ENCODE data around the gene PRR15L.
A peak's percentile ranks its signal among the peaks of the same experiment; 100 is the strongest.

PRR15L gene

GRCh38 chr17:47982645-47983390 is 25.1 kb upstream of the PRR15L start:
- Histone ChIP-seq H3K36me3 (ENCODE audit: low read depth) (peaks cover 59% of the 10 kb centered on the region), H3K4me1 (ENCODE audit: insufficient read depth, poor library complexity, severe bottlenecking) (no peaks in the 10 kb centered on the region), H3K4me3 (ENCODE audit: severe bottlenecking) (no peak overlapping the region), H3K9me3 (ENCODE audit: severe bottlenecking) (no peaks in the 10 kb centered on the region), H3K27me3 (ENCODE audit: insufficient read depth, poor library complexity, severe bottlenecking) (no peaks in the 10 kb centered on the region), H3K27ac (ENCODE audit: poor library complexity, severe bottlenecking) (no peak overlapping the region)
- no peak for TF ChIP-seq CTCF (IDR thresholded peaks at IDR 0.05; ENCODE audit: poor library complexity, severe bottlenecking)
- DNase-seq (ENCODE audit: low spot score) (no peak), ATAC-seq (ENCODE audit: low read depth) (no peak)

- ATAC-seq (ENCODE audit: low read depth) = no peak
- Histone ChIP-seq H3K9me3 (ENCODE audit: severe bottlenecking) (no peaks in the 10 kb centered on the region), H3K4me3 (ENCODE audit: severe bottlenecking) (no peak overlapping the region), H3K27me3 (ENCODE audit: insufficient read depth, poor library complexity, severe bottlenecking) (no peaks in the 10 kb centered on the region), H3K36me3 (ENCODE audit: low read depth) (peaks cover 65% of the 10 kb centered on the region), H3K4me1 (ENCODE audit: insufficient read depth, poor library complexity, severe bottlenecking) (no peaks in the 10 kb centered on the region), H3K27ac (ENCODE audit: poor library complexity, severe bottlenecking) (no peak overlapping the region)
- no peak for TF ChIP-seq CTCF (IDR thresholded peaks at IDR 0.05; ENCODE audit: poor library complexity, severe bottlenecking)
- no peak for DNase-seq (ENCODE audit: low spot score)
These were observed 24.5 kb upstream of the PRR15L start for GRCh38 chr17:47982091-47982617.

GRCh38 chr17:47981462-47981861 is 23.8 kb upstream of the PRR15L start:
- Histone ChIP-seq H3K36me3 (ENCODE audit: low read depth) (peaks cover 72% of the 10 kb centered on the region), H3K27ac (ENCODE audit: poor library complexity, severe bottlenecking) (no peak overlapping the region), H3K4me1 (ENCODE audit: insufficient read depth, poor library complexity, severe bottlenecking) (no peaks in the 10 kb centered on the region), H3K27me3 (ENCODE audit: insufficient read depth, poor library complexity, severe bottlenecking) (no peaks in the 10 kb centered on the region), H3K9me3 (ENCODE audit: severe bottlenecking) (no peaks in the 10 kb centered on the region), H3K4me3 (ENCODE audit: severe bottlenecking) (no peak overlapping the region)
- ATAC-seq (ENCODE audit: low read depth) = no peak
- DNase-seq (ENCODE audit: low spot score) = no peak
- no peak for TF ChIP-seq CTCF (IDR thresholded peaks at IDR 0.05; ENCODE audit: poor library complexity, severe bottlenecking)

- ATAC-seq (ENCODE audit: low read depth) = no peak
- Histone ChIP-seq H3K4me3 (ENCODE audit: severe bottlenecking) (no peak overlapping the region), H3K36me3 (ENCODE audit: low read depth) (peaks cover 81% of the 10 kb centered on the region), H3K27ac (ENCODE audit: poor library complexity, severe bottlenecking) (no peak overlapping the region), H3K27me3 (ENCODE audit: insufficient read depth, poor library complexity, severe bottlenecking) (no peaks in the 10 kb centered on the region), H3K4me1 (ENCODE audit: insufficient read depth, poor library complexity, severe bottlenecking) (no peaks in the 10 kb centered on the region), H3K9me3 (ENCODE audit: severe bottlenecking) (no peaks in the 10 kb centered on the region)
- no peak for TF ChIP-seq CTCF (IDR thresholded peaks at IDR 0.05; ENCODE audit: poor library complexity, severe bottlenecking)
- no peak for DNase-seq (ENCODE audit: low spot score)
These were observed 22.9 kb upstream of the PRR15L start for GRCh38 chr17:47980541-47980940.

- Histone ChIP-seq H3K4me3 (ENCODE audit: severe bottlenecking) (no peak overlapping the region), H3K27ac (ENCODE audit: poor library complexity, severe bottlenecking) (no peak overlapping the region), H3K36me3 (ENCODE audit: low read depth) (peaks cover 90% of the 10 kb centered on the region), H3K9me3 (ENCODE audit: severe bottlenecking) (no peaks in the 10 kb centered on the region), H3K27me3 (ENCODE audit: insufficient read depth, poor library complexity, severe bottlenecking) (no peaks in the 10 kb centered on the region), H3K4me1 (ENCODE audit: insufficient read depth, poor library complexity, severe bottlenecking) (no peaks in the 10 kb centered on the region)
- TF ChIP-seq CTCF (IDR thresholded peaks at IDR 0.05; ENCODE audit: poor library complexity, severe bottlenecking) = peak; percentile 72
- ATAC-seq (ENCODE audit: low read depth) = peak; percentile 67; the same call in 2 of the 3 replicates
- no peak for DNase-seq (ENCODE audit: low spot score)
These were observed 20.6 kb upstream of the PRR15L start for GRCh38 chr17:47978324-47978723.
